Embryonic facial prominence (tissue), 1 donor: ENCODE measurements around the gene SNRK.

Experiments
- DNase-seq: peaks from one replicate; pipeline ENCODE4 v3.0.0-alpha.2; 2016; ENCODE audit errors: extremely low spot score

Gene SNRK

GRCh38 chr3:43268636-43269035, 17.7 kb upstream of the SNRK start:
- DNase-seq: no peak

- no peak for DNase-seq
These were observed 16.3 kb upstream of the SNRK start for GRCh38 chr3:43270078-43270477.

- DNase-seq: no peak
These were observed 12.9 kb upstream of the SNRK start for GRCh38 chr3:43273416-43273815.

GRCh38 chr3:43279082-43279481, 7.3 kb upstream of the SNRK start:
- no peak for DNase-seq

- DNase-seq: no peak
These were observed 6.8 kb upstream of the SNRK start for GRCh38 chr3:43279532-43279931.

GRCh38 chr3:43281020-43281419, 5.3 kb upstream of the SNRK start:
- DNase-seq: no peak

- no peak for DNase-seq
These were observed 2.2 kb upstream of the SNRK start for GRCh38 chr3:43284171-43284570.

- DNase-seq: no peak
These were observed 696 bp upstream of the SNRK start for GRCh38 chr3:43285644-43286043.

GRCh38 chr3:43286841-43287499, 630 bp downstream of the SNRK start:
- no peak for DNase-seq

- DNase-seq: no peak
These were observed 1.1 kb downstream of the SNRK start for GRCh38 chr3:43287500-43287873.

GRCh38 chr3:43288366-43288765, 2.0 kb downstream of the SNRK start:
- DNase-seq: no peak

GRCh38 chr3:43288850-43289249, 2.5 kb downstream of the SNRK start:
- no peak for DNase-seq

GRCh38 chr3:43289401-43289800, 3.1 kb downstream of the SNRK start:
- DNase-seq: no peak

GRCh38 chr3:43289841-43290470, 3.6 kb downstream of the SNRK start:
- DNase-seq: no peak

- DNase-seq: no peak
These were observed 4.6 kb downstream of the SNRK start for GRCh38 chr3:43290956-43291355.

- no peak for DNase-seq
These were observed 5.2 kb downstream of the SNRK start for GRCh38 chr3:43291546-43291945.

- no peak for DNase-seq
These were observed 8.6 kb downstream of the SNRK start for GRCh38 chr3:43294975-43295374.

- no peak for DNase-seq
These were observed 10.2 kb downstream of the SNRK start for GRCh38 chr3:43296565-43296964.

- DNase-seq: no peak
These were observed 12.0 kb downstream of the SNRK start for GRCh38 chr3:43298292-43298691.

- no peak for DNase-seq
These were observed 12.4 kb downstream of the SNRK start for GRCh38 chr3:43298761-43299160.

- DNase-seq: no peak
These were observed 16.0 kb downstream of the SNRK start for GRCh38 chr3:43302116-43302880.

- no peak for DNase-seq
These were observed 17.8 kb downstream of the SNRK start for GRCh38 chr3:43304126-43304525.

GRCh38 chr3:43307226-43307625, 20.9 kb downstream of the SNRK start:
- no peak for DNase-seq
